ENCODE measurements around the gene USP44. TPM values are rescaled to one million over a fixed set of nuclear protein-coding genes. Genes with fewer than 3 reads are reported as not detected.
"Not testable (repeated sequence)": the region's sequence is repeated elsewhere in the genome, so short reads cannot be mapped to it uniquely, and the experiment has no call there.

USP44 gene
- total and polyA plus RNA-seq, 7 donors = 0.11 to 0.34 (median 0.17) TPM

GRCh38 chr12:95492462-95492861 lies 58.8 kb downstream of the USP44 start:
- TF ChIP-seq CTCF (IDR thresholded peaks at IDR 0.05) = no peak
- DNase-seq (no peak), ATAC-seq (no peak)
- Histone ChIP-seq H3K27ac (no peak overlapping the region), H3K4me3 (no peak overlapping the region), H3K36me3 (ENCODE audit: insufficient read depth in 1 of 2, low read depth in 1 of 2) (peaks cover 2 to 89% of the 10 kb centered on the region in 2 donors), H3K27me3 (ENCODE audit: insufficient read depth in 3 of 3, low read length in 2 of 3) (no peaks in the 10 kb centered on the region), H3K4me1 (no peaks in the 10 kb centered on the region), H3K9me3 (no peaks in the 10 kb centered on the region)
- intact Hi-C loops (cut with DNase I) = loop anchor here in 1 of 2 donors (10.0 kb wide), 1 partner anchor 438 kb away; no protein-coding TSS in a partner anchor
- WGBS, 3 donors = 81 to 93% (median 90%) methylated on average over 2 of the region's 2 CpGs

GRCh38 chr12:95487024-95487423 lies 64.3 kb downstream of the USP44 start:
- no peak for ATAC-seq

GRCh38 chr12:95484524-95484923 lies 66.8 kb downstream of the USP44 start:
- no peaks in the 10 kb centered on the region for H3K27me3 ChIP-seq (ENCODE audit: insufficient read depth in 3 of 3, low read length in 2 of 3)
- H3K9me3 ChIP-seq = no peaks in the 10 kb centered on the region
- no peak overlapping the region for H3K4me3 ChIP-seq
- ATAC-seq (no peak), DNase-seq (no peak)
- TF ChIP-seq CTCF (IDR thresholded peaks at IDR 0.05) = no peak
- intact Hi-C loops (cut with DNase I) = no loop called here
- peaks cover 19% of the 10 kb centered on the region for H3K4me1 ChIP-seq
- peaks cover 0 to 68% of the 10 kb centered on the region in 2 donors for H3K36me3 ChIP-seq (ENCODE audit: insufficient read depth in 1 of 2, low read depth in 1 of 2)
- no peak overlapping the region for H3K27ac ChIP-seq

More at GRCh38 chr12:95487024-95487423, 64.3 kb downstream of the USP44 start:
- WGBS, 3 donors = 50 to 74% (median 51%) methylated on average over 2 of the region's 2 CpGs
- Histone ChIP-seq H3K27me3 (ENCODE audit: insufficient read depth in 3 of 3, low read length in 2 of 3) (no peaks in the 10 kb centered on the region), H3K27ac (no peak overlapping the region), H3K36me3 (ENCODE audit: insufficient read depth in 1 of 2, low read depth in 1 of 2) (peaks cover 0 to 83% of the 10 kb centered on the region in 2 donors), H3K9me3 (no peaks in the 10 kb centered on the region), H3K4me3 (no peak overlapping the region), H3K4me1 (no peaks in the 10 kb centered on the region)
- no peak for DNase-seq
- intact Hi-C loops (cut with DNase I) = no loop called here
- TF ChIP-seq CTCF (IDR thresholded peaks at IDR 0.05) = no peak

GRCh38 chr12:95482564-95482963 lies 68.7 kb downstream of the USP44 start:
- H3K27me3 ChIP-seq (ENCODE audit: insufficient read depth in 3 of 3, low read length in 2 of 3); intact Hi-C loops (cut with DNase I); H3K27ac ChIP-seq; H3K9me3 ChIP-seq; DNase-seq; ATAC-seq; H3K4me3 ChIP-seq: not testable (repeated sequence)
- 84 to 96% (median 96%) methylated on average over 6 of the region's 6 CpGs for WGBS, 3 donors
- Histone ChIP-seq H3K36me3 (ENCODE audit: insufficient read depth in 1 of 2, low read depth in 1 of 2) (peaks cover 2 to 68% of the 10 kb centered on the region in 2 donors), H3K4me1 (peaks cover 24% of the 10 kb centered on the region)

GRCh38 chr12:95481888-95482287 lies 69.4 kb downstream of the USP44 start:
- Histone ChIP-seq H3K36me3 (ENCODE audit: insufficient read depth in 1 of 2, low read depth in 1 of 2) (peaks cover 2 to 68% of the 10 kb centered on the region in 2 donors), H3K4me1 (peaks cover 24% of the 10 kb centered on the region), H3K27me3 (ENCODE audit: insufficient read depth in 3 of 3, low read length in 2 of 3) (no peaks in the 10 kb centered on the region), H3K27ac (no peak overlapping the region), H3K9me3 (no peaks in the 10 kb centered on the region), H3K4me3 (no peak overlapping the region)
- ATAC-seq (no peak), DNase-seq (no peak)
- TF ChIP-seq CTCF (IDR thresholded peaks at IDR 0.05) = no peak
- intact Hi-C loops (cut with DNase I) = no loop called here
- 77 to 82% (median 78%) methylated on average over 7 of the region's 7 CpGs for WGBS, 3 donors

All from psoas muscle (tissue), 8 donors.